Middle frontal gyrus (tissue), 1 donor: ENCODE data around the gene NAA80.

Source experiments
- DNase-seq: peaks from one replicate; pipeline ENCODE4 v3.0.0-alpha.2; 2015; ENCODE audit warnings: low spot score; ENCODE audit errors: extremely low spot score

Gene NAA80, protein sequence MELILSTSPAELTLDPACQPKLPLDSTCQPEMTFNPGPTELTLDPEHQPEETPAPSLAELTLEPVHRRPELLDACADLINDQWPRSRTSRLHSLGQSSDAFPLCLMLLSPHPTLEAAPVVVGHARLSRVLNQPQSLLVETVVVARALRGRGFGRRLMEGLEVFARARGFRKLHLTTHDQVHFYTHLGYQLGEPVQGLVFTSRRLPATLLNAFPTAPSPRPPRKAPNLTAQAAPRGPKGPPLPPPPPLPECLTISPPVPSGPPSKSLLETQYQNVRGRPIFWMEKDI

DNA sequence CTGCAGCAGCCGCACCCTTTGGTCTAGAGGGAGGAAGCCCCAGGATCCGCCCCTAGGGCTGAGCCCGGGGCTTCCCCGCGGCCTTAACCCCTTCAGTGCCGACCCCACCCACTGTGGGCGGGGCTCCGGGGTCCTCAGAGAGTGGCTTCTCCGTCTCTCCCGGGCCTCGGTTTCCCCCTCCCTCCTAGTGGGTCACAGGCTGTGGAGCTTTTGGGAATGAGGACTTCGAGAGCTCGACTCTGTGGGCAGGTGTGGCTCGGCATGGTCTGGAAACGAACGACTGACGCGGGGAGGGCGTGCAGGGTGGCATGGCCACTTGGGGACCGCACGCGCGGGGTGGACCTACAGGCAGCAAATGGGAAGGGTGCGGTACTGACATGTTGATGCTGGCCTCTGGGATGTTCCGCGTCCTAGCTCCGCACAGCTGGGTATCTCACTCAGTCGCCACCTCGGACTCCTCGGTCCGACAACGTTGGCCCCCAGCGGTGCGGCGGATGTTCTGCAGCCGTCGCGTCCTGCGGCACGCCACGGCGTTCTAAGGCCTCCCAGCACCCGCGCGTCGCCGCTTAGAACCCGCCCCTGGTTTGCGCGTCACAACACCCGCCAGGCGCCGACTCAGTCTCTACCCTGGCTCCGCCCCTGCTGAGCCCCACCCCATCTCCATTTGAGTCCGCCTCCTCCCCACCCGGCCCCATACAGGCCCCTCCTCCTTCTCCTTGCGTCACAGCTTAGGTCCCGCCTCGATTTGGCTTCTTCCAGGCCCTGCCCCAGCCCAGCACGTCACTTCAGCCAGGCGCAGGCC, at the start of gene NAA80, which contains the start of gene HYAL3:
NAA80 (minus strand) TSS at position 570 of the 802 bp plus-strand sequence. CDS start 1,942 bp downstream, outside the sequence.
HYAL3 (minus strand) TSS at position 570 of the 802 bp plus-strand sequence. CDS start 3,803 bp downstream, outside the sequence.
- DNase-seq, result peak; percentile 99

GRCh38 chr3:50347187-50347813, 48.1 kb upstream of the NAA80 start:
- DNase-seq, result peak; percentile 50

GRCh38 chr3:50345586-50346234, 46.5 kb upstream of the NAA80 start, which contains the start of gene ZMYND10:
Gene ZMYND10 (minus strand): TSS chr3:50345732. CDS start chr3:50345579, 153 bp downstream.
- no peak for DNase-seq

DNA sequence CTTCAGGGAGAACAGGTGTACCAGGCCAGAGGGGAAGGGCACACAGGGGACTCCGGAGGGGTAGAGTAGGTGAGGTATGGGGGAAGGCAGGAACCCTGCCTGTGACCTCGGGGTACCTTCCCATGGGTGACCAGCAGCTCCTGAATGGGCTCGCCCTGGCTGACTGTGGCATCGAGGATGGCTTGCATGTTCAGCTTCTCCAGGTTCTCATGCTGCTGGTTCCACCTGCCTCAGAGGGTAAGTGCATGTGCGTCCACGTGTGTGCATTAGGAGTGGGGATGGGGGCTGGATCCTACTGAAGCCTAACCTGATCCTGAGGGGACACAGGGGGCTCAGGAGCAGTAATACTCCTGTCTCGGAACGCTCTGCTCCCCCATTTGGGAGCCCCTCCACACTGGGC, 45.8 kb upstream of the NAA80 start:
- no peak for DNase-seq

- DNase-seq, result no peak
These were observed 43.8 kb upstream of the NAA80 start for GRCh38 chr3:50342813-50343633.

DNA sequence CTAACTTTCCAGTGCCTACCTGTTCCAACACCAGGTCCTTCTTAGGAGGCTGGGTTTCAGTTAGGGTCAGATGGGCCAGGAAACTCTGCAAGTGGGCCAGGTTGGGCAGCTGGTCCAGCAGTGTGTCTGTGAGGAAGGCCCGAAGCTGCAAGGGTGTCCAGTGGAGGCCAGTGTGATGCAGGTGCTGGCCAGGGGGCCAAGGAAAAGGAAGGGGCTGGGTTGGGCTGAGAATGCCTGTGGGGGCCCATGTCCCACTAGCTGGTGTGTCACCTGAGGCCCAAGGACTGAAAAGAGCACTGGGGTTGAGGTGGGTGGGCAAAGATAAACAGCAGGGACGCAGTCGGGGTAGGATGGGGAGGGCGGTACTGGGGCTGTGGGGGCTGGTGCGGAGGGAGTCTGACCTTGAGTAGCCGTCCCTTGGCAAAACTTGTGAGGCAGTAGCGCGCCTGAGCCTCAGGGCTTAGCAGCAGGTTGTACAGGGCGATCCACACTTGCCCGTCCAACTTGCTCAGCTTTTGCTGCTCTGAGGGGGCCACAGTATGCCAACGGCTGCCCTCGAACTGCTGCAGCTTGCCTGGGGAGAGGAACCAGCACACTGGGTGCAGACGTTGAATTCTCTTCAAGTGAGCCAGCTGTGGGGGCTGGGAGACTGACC, 42.9 kb upstream of the NAA80 start:
- DNase-seq, result no peak

DNA sequence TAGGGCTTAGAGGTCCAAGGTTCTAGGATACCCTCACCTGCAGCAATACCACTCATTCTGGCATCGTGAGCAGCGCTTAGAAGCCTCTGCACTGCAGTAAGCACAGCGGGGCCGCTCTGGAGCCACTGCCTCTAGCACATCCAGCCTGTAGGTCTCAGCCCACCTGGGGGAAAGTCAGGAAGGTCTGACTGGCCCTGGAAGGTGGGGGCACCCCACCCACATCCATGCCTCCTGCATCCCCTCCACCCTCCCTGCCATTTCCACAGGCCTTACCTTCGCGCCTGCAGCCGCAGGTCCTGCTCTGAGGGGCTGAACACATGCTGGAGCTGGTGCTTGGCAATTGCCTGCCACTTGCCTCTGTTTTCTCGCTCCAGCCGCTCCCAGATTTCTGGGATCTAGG, 42.3 kb upstream of the NAA80 start:
- no peak for DNase-seq

DNA sequence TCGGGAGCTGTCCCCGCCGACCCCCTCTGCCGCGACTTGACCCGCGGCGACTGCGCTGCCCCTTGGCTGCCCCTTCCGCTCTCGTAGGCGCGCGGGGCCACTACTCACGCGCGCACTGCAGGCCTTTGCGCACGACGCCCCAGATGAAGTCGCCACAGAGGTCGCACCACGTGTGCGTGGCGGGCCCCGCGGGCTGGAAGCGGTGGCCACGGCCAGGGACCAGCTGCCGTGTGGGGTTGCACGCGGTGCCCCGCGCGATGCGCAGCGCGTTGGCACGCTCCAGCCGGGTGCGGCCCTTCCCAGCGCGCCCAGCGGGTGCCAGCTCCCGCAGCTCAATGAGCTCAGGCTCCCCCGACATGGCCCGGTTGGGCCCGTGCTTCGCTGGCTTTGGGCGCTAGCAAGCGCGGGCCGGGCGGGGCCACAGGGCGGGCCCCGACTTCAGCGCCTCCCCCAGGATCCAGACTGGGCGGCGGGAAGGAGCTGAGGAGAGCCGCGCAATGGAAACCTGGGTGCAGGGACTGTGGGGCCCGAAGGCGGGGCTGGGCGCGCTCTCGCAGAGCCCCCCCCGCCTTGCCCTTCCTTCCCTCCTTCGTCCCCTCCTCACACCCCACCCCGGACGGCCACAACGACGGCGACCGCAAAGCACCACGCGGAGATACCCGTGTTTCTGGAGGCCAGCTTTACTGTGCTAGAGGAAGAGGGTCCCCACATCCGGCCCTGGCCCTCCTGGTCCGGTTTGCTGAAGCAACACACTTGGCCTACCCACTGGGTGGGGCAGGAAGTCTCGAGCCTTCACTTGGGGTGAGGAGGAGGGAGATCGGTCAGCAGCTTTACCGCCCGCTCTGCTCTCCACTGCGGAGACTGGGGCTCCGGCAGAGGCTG, 41.5 kb upstream of the NAA80 start, which contains the start of gene RASSF1:
RASSF1 (minus strand) TSS at position 389 of the 882 bp plus-strand sequence; CDS start at position 358, 31 bp downstream.
- no peak for DNase-seq

DNA sequence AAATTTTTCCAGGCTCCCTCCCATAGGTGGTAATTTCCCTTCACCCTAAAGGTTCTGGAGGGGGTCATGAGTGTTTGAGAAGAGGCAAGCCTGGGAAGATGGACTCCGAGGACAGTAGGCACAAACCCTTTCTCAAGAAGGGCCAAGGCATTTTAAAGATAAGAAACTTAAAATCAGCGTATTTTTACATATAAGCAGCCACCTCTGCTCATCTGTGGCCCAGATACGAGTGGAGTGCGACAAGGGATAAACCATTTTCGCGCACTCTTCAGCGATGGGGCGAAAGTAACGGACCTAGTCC, 40.9 kb upstream of the NAA80 start:
- no peak for DNase-seq

DNA sequence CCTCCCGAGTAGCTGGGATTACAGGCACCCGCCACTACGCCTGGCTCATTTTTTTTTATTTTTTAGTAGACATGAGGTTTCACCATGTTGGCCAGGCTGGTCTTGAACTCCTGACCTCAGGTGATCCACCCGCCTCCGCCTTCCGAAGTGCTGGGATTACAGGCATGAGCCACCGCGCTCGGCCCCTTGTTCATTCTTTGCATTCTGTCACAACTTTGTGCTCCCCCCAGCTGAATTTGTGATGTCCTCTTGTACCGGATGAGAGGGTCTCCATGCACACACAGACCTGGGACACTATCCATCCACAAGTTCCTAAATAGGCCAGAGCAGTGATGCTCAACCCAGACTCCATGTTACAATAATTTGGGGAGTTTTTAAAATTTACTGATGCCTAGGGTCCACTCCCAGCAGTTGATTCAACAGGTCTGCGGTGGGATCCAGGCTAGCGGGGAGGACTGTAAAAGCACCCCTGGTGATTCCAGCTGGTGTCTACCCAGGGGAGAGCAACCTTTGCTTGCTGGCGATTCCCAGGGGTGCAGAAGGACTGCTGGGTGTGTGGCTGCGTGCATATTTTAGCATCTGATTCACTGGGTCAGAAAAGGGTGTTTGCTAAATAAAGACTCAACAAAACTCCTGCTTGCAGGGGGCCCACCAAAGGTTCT, 40.4 kb upstream of the NAA80 start:
- no peak for DNase-seq

- DNase-seq, result no peak
These were observed 39.8 kb upstream of the NAA80 start for GRCh38 chr3:50338965-50339364.

GRCh38 chr3:50337175-50337861, 38.1 kb upstream of the NAA80 start:
- peak; percentile 93 for DNase-seq

DNA sequence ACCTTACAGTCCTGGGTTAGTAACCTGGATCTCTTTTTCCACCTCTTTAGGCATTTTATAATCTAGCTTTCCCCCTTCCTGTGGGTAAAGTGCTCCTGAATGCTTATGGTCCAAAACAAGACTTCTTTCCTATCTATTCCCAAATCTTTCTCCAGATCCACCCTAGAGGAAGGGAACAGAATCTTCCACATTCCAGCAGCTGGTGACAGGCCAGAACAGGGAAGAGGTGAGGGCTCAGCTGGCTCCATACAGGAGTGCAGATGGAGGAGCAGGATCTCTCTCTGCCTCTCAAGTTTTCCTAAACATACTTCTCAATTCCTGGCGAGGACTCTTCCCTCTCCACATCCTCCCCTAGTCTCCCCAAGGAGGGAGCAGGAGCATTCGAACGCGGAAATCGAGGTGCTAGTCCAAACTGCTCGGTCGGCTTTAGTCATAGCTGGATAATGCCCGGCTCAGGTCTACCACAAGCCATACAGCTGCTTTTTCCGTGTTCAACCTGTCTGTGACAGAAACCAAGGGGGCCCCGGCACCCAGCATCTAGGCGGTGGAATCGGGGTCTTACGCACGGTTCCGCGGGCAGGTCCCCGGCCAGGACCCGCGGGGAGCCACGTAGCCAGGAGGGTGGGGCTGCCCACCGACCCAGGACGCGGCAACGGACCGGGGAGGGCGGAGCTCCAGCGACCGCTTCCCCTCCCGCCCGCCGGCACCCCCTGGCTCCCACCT, 37.4 kb upstream of the NAA80 start:
- no peak for DNase-seq

DNA sequence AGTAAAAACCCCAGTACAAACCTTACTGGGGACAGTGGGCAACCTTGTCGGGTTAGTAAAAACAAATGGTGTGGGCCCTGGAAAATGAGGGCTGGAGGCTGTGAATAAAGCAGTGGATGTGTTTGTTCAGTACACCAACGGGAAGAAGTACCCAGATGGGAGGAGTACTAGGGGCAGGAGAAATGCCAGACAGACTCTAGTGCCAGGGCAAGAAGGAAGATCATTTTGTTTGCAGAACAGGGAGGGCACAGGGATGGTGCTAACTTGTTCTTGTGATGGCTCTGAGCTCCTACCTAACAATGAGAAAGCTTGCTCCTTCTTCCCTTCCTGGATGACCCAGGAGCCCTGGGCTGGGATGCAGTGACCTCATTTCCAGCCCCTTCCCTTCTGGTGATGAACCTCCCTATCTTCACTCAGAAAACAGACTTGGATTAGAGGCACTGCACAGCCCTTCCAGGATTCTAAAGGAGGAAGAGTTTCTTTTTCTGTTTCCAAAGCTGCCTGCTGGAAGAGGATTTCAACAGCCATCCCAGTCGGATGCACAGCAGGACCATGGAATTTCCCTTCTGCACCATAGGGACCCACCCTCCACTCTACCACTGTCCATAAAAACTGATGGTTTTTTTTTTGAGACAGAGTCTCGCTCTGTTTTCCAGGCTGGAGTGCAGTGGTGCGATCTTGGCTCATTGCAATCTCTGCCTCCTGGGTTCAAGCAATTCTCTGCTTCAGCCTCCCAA, 35.3 kb upstream of the NAA80 start:
- DNase-seq, result no peak

GRCh38 chr3:50333744-50334328, 34.6 kb upstream of the NAA80 start:
- DNase-seq, result no peak

DNA sequence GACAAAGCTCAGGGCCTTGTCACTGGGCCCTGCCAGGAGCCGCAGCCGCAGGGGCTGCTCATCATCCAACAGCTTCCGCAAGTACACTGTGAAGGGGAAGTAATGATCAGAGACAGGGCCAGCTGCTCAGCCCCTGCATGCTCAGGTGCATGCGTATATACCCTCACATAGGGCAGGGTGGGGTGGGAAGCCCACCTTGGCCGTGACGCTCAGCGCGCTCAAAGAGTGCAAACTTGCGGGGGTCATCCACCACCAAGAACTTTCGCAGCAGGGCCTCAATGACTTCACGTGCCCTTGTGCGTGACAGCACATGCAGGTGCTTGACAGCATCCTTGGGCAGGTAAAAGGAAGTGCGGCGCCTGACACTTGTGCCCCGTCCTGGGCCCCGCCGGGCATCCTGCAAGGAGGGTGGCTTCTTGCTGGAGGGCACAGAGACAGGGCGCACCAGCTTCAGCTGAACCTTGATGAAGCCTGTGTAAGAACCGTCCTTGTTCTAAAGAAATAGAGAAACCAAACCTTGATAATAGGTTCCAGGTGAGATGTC, 32.2 kb upstream of the NAA80 start:
- no peak for DNase-seq
